Thyroid gland (tissue), 4 donors: Measurements from ENCODE around the gene FARP2. TPM values are rescaled to one million over a fixed set of nuclear protein-coding genes. Genes with fewer than 3 reads are reported as not detected.

ENCODE experiments used
- DNase-seq, 2 donors: peaks; one replicate each; pipeline ENCODE4 v3.0.0-alpha.2; 2019
- H3K27ac ChIP-seq, 3 donors: fragments of 200-600 bp; sonication (generic); 1 replicate in 2 of 3; 2 replicates in 1 of 3; pipeline ENCODE4 v1.5.1; 2016 to 2019; ENCODE audit warnings: mild to moderate bottlenecking in 1 of 3, moderate library complexity in 1 of 3
- H3K27me3 ChIP-seq: fragments of 200-600 bp; sonication (generic); one replicate; pipeline ENCODE4 v1.5.1; 2019
- H3K36me3 ChIP-seq, 2 donors: fragments of 200-600 bp; sonication (generic); one replicate each; pipeline ENCODE4 v1.5.1; 2016 to 2019
- H3K4me1 ChIP-seq, 2 donors: fragments of 200-600 bp; sonication (generic); one replicate each; pipeline ENCODE4 v1.5.1; 2017 to 2019
- H3K4me3 ChIP-seq, 3 donors: fragments of 200-600 bp; sonication (generic); replicated peaks in 1 of 3; 1 replicate in 2 of 3; 2 replicates in 1 of 3; pipeline ENCODE4 v1.5.1; 2016; ENCODE audit warnings: mild to moderate bottlenecking in 1 of 3
- H3K9me3 ChIP-seq: fragments of 200-600 bp; sonication (generic); one replicate; pipeline ENCODE4 v1.5.1; 2017
- POLR2A ChIP-seq, 2 donors: fragments of 450-650 bp; IDR thresholded peaks; one replicate each; pipeline ENCODE4 v1.6.1; 2017; ENCODE audit warnings: antibody characterized with exemption in 2 of 2, mild to moderate bottlenecking in 2 of 2, moderate library complexity in 1 of 2
- WGBS, 2 donors: methylation state at CpG; one replicate each; pipeline ENCODE4 v1.1.5; 2017; 5-methylcytosine and 5-hydroxymethylcytosine counted together
- intact Hi-C: fragments of 100-400 bp; cut with DNase I; formaldehyde crosslinking; loops from one replicate; pipeline ENCODE4 v1.15.1; 2023
- total RNA-seq, 4 donors: library from RNA; depleted of rRNA; stranded (reverse); fragments of >200 nt; gene quantifications; one replicate each; pipeline ENCODE4 v1.2.3, GENCODE V29; 2016
- TF ChIP-seq, protein P1 (sequence below), 6 experiments: fragments of 200-600 bp in 3 of 6; fragments of 450-650 bp in 3 of 6; sonication (generic) in 3 of 6; IDR thresholded peaks; one replicate each; pipeline ENCODE4 v1.5.1; 2016 to 2019; ENCODE audit warnings: antibody characterized with exemption in 6 of 6, mild to moderate bottlenecking in 2 of 6, inconsistent platforms in 1 of 6, moderate library complexity in 1 of 6

The FARP2 gene
- total RNA-seq, 4 donors from 2014 or later, result 16.9 to 24.1 (median 20.3) TPM

DNA sequence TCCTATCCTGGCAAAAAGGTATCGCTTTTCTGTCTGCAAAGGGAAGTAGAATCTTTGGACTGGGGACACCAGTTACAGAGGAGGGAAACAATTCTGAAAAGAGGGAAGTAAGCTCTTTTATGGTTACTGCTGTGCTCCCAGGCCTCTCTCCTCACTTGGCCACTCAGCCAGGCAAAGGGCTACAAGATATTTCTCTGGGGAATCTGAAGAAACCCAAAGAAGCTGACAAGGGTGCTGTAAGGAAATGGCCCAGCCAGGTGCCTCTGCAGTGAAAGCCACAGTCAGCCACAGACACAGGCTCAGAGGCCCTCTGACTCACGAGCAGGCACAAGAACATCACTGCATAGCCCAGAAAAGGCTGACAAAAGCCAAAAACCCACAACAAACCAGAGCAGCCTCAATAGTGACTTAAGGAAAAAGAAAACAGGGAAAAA is 46.4 kb upstream of the FARP2 start:
- Histone ChIP-seq H3K27me3 (no peaks in the 10 kb centered on the region), H3K36me3 (no peaks in the 10 kb centered on the region), H3K4me3 (no peak overlapping the region), H3K27ac (no peak overlapping the region), H3K4me1 (peaks cover 9 to 12% of the 10 kb centered on the region in 2 donors), H3K9me3 (no peaks in the 10 kb centered on the region)
- intact Hi-C loops, result no loop called here
- DNase-seq, result no peak
- TF ChIP-seq POLR2A (IDR thresholded peaks at IDR 0.05), result no peak
- TF ChIP-seq, protein P1, sequence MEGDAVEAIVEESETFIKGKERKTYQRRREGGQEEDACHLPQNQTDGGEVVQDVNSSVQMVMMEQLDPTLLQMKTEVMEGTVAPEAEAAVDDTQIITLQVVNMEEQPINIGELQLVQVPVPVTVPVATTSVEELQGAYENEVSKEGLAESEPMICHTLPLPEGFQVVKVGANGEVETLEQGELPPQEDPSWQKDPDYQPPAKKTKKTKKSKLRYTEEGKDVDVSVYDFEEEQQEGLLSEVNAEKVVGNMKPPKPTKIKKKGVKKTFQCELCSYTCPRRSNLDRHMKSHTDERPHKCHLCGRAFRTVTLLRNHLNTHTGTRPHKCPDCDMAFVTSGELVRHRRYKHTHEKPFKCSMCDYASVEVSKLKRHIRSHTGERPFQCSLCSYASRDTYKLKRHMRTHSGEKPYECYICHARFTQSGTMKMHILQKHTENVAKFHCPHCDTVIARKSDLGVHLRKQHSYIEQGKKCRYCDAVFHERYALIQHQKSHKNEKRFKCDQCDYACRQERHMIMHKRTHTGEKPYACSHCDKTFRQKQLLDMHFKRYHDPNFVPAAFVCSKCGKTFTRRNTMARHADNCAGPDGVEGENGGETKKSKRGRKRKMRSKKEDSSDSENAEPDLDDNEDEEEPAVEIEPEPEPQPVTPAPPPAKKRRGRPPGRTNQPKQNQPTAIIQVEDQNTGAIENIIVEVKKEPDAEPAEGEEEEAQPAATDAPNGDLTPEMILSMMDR (IDR thresholded peaks at IDR 0.05), result no peak
- 79 to 85% methylated on average over 2 of the region's 2 CpGs for WGBS, 2 donors

DNA sequence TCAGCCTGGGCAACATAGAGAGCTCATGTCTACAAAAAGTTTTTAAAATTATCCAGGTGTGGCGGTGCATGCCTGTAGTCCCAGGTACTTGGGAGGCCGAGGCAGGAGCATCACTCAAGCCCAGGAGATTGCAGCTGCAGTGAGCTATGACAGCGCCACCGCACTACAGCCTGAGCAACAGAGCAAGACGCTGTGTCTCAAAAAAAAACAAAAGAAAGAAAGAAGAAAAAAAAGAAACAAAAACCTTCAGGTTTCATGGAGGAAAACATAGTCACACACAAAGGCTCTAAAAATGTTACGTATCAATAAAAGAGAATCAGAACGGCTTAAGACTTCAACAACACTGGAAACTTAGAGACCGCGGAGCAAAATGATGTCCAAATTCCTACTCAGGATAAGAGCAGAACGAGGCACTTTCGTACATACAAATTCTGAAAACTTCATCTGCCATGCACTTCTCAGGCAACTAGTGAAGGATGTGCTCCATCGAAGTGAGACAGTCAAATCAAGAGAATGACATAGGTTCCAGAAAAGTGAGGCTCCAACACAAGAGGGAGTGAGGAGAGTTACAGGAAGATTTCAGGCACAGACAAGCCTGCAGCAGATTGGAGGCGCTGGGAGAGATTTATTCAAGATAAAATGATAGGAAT is 45.0 kb upstream of the FARP2 start:
- Histone ChIP-seq H3K36me3 (no peaks in the 10 kb centered on the region), H3K4me1 (peaks cover 9 to 12% of the 10 kb centered on the region in 2 donors), H3K27ac (no peak overlapping the region), H3K4me3 (no peak overlapping the region), H3K9me3 (no peaks in the 10 kb centered on the region), H3K27me3 (no peaks in the 10 kb centered on the region)
- DNase-seq, result peak in 1 of 2 donors; percentile 9
- WGBS, 2 donors, result 81 to 86% methylated on average over 13 of the region's 13 CpGs
- TF ChIP-seq POLR2A (IDR thresholded peaks at IDR 0.05), result no peak
- intact Hi-C loops, result no loop called here

DNA sequence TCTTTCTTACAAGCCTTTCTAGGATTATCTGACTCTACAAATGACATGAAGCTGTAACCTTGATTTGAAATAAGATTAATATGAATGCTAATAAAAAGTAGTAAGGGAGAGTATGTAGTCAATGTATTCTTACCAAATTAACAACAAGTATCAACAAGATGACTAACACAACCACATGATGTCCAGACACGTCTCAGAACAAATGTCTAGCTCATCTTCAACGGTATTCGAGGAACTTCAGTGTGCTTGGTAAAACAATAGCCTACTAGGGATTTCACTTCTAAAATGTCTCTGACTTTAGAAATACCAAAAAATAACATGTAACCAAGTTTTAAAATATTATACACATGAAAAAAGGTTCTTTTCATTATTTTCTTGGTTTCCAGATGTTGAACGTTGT is 44.0 kb upstream of the FARP2 start:
- intact Hi-C loops, result no loop called here
- Histone ChIP-seq H3K27ac (no peak overlapping the region), H3K9me3 (no peaks in the 10 kb centered on the region), H3K4me1 (peaks cover 13 to 16% of the 10 kb centered on the region in 2 donors), H3K27me3 (no peaks in the 10 kb centered on the region), H3K4me3 (no peak overlapping the region), H3K36me3 (no peaks in the 10 kb centered on the region)
- no peak for TF ChIP-seq POLR2A (IDR thresholded peaks at IDR 0.05)
- TF ChIP-seq, protein P1 (IDR thresholded peaks at IDR 0.05), result no peak
- DNase-seq, result no peak
- 82 to 85% methylated on average over 4 of the region's 4 CpGs for WGBS, 2 donors

DNA sequence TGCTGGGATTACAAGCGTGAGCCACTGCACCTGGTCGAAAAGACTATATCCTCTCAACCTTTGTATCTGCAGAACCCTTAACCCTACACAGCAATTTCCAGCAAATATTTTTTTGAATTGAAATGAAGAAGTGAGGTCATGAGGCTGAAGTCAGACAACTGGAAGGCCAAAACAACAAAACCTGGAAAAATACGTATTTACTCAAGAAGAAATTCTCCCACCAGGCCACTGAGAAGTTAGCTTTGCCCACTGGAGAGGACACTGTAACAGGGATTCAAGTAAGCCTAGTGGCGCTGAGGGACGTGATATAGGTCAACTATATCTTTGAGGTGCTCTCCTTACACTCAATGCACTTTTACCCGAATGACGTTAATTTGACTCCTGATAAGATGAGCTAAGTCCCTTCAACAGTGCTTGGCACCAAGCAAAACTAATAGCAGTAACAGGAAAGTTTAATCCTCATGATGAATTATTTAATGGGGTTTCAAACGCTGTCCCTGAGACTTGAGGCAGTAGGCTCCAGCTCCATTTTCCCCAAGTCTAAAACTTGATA is 42.5 kb upstream of the FARP2 start:
- WGBS, 2 donors, result 88 to 90% methylated on average over 8 of the region's 8 CpGs
- intact Hi-C loops, result no loop called here
- TF ChIP-seq POLR2A (IDR thresholded peaks at IDR 0.05), result no peak
- TF ChIP-seq, protein P1 (IDR thresholded peaks at IDR 0.05), result no peak
- Histone ChIP-seq H3K9me3 (no peaks in the 10 kb centered on the region), H3K27ac (no peak overlapping the region), H3K36me3 (no peaks in the 10 kb centered on the region), H3K27me3 (no peaks in the 10 kb centered on the region), H3K4me3 (no peak overlapping the region), H3K4me1 (peaks cover 20 to 31% of the 10 kb centered on the region in 2 donors)
- no peak for DNase-seq

DNA sequence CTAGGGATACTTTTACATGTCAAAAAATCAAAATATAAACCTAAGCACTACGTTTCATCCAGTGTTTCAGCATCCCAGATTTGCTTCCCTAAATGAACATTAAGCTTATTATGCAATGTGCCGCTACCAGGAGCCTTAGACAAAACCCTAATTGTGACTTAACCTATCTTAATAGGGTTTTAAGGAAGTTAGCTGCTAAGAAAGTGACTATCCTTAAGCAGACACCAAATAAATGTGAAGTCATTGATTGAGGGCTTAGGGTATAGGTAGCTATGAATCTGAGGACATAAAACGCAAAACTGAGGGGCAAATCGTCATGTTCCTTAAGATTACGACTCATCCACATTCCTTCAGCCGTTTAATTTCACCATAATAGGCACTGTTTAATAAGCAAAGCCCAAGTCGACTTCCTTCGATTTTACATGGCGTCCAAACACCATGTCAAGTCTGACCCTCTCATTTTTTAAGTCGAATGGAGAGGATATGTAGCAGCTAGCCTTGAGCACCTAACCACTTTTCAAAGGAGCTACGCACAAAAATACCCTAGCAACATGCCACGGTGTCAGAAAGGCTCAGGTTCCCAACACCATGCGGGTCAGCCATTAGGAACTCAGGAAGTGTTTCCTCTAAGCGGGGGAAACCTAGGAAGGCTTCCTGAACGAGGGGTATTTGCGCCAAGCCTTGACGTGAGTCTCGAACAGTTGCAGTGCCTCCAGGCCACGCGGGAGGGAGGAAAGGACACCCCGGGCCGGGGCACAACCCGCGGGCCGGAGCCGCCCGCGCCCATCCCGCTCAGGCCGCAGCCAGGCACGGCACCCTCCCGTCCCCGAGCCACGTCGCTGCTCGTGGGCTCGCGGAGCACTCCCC is 41.6 kb upstream of the FARP2 start:
- H3K4me1 ChIP-seq, result peaks cover 25 to 40% of the 10 kb centered on the region in 2 donors

More for the DNA sequence above, 41.6 kb upstream of the FARP2 start:
- intact Hi-C loops, result loop anchor here (5.0 kb wide), 2 partner anchors 38 to 42 kb away; no protein-coding TSS in a partner anchor
- H3K36me3 ChIP-seq, result no peaks in the 10 kb centered on the region
- no peaks in the 10 kb centered on the region for H3K27me3 ChIP-seq
- H3K4me3 ChIP-seq, result peak overlapping the region; percentile 66 to 98 (median 96)
- no peak for DNase-seq
- peak overlapping the region; percentile 99 to 100 (median 99) for H3K27ac ChIP-seq
- WGBS, 2 donors, result 14 to 16% methylated on average over 12 to 15 of the region's 38 CpGs
- TF ChIP-seq, protein P1 (IDR thresholded peaks at IDR 0.05), result peak in 1 of 6 experiments; percentile 12
- no peak for TF ChIP-seq POLR2A (IDR thresholded peaks at IDR 0.05)
- H3K9me3 ChIP-seq, result no peaks in the 10 kb centered on the region
